Vagina (tissue), 2 donors: ENCODE measurements around the gene CORO2B. TPM values are rescaled to one million over a fixed set of nuclear protein-coding genes. Genes with fewer than 3 reads are reported as not detected.
"Not testable (repeated sequence)": the region's sequence is repeated elsewhere in the genome, so short reads cannot be mapped to it uniquely, and the experiment has no call there.

Experiments
- DNase-seq, 2 donors: peaks; one replicate each; pipeline ENCODE4 v3.0.0-alpha.2; 2017; ENCODE audit errors: extremely low spot score in 2 of 2
- H3K27ac ChIP-seq: fragments of 200-600 bp; sonication (generic); one replicate; pipeline ENCODE4 v1.5.1; 2019
- H3K27me3 ChIP-seq: fragments of 200-600 bp; sonication (generic); one replicate; pipeline ENCODE4 v1.5.1; 2019
- H3K36me3 ChIP-seq, 2 donors: fragments of 200-600 bp; sonication (generic); one replicate each; pipeline ENCODE4 v1.5.1; 2017 to 2019
- H3K4me1 ChIP-seq: fragments of 200-600 bp; sonication (generic); one replicate; pipeline ENCODE4 v1.5.1; 2019
- H3K4me3 ChIP-seq, 2 donors: fragments of 200-600 bp; sonication (generic); 1 replicate in 1 of 2; 2 replicates in 1 of 2; pipeline ENCODE4 v1.5.1; 2016 to 2019
- H3K9me3 ChIP-seq: fragments of 200-600 bp; sonication (generic); one replicate; pipeline ENCODE4 v1.5.1; 2019
- POLR2A ChIP-seq, 2 donors: fragments of 450-650 bp; IDR thresholded peaks; one replicate each; pipeline ENCODE4 v1.6.1; 2017; ENCODE audit warnings: antibody characterized with exemption in 2 of 2, mild to moderate bottlenecking in 2 of 2, moderate library complexity in 2 of 2
- POLR2AphosphoS5 ChIP-seq, 2 donors: sonication (generic); formaldehyde crosslinking; IDR thresholded peaks; one replicate each; pipeline ENCODE4 v1.9.0; 2017; ENCODE audit warnings: antibody characterized with exemption in 2 of 2, mild to moderate bottlenecking in 2 of 2, low read depth in 1 of 2; ENCODE audit not compliant: insufficient read depth in 1 of 2
- intact Hi-C: fragments of 100-400 bp; cut with DNase I; formaldehyde crosslinking; loops from one replicate; pipeline ENCODE4 v1.15.1; 2023
- total RNA-seq: library from RNA; depleted of rRNA; stranded (reverse); fragments of >200 nt; gene quantifications from one replicate; pipeline ENCODE4 v1.2.3, GENCODE V29; 2016
- TF ChIP-seq, protein P1 (sequence below), 3 experiments: fragments of 450-650 bp in 2 of 3; fragments of 200-600 bp in 1 of 3; sonication (generic) in 1 of 3; IDR thresholded peaks; one replicate each; pipeline ENCODE4 v1.5.1; 2017 to 2019; ENCODE audit warnings: antibody characterized with exemption in 3 of 3, mild to moderate bottlenecking in 2 of 3, moderate library complexity in 2 of 3

The CORO2B gene
- total RNA-seq, 1 donor from 2014 or later, result 4.7 TPM

DNA sequence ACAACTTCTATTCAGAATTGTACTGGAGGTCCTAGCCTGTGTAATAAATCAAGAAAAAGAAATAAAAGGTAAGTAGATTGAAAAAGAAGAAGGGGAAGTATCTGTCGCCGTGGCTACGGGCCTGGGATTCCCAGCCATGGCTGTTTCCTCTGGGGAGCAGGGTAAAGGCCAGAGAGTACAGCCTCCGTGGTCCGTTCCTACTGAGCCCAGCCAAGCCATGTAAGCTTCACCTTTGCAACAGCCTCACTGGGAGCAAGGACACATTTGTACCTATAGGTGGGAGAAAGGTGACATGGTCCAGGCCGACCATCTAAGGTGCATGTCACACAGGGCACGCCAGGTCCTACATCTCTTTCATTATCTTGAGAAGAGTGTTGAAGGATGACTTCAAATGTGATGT lies 170.6 kb downstream of the CORO2B start:
- H3K4me3 ChIP-seq, result no peak overlapping the region

DNA sequence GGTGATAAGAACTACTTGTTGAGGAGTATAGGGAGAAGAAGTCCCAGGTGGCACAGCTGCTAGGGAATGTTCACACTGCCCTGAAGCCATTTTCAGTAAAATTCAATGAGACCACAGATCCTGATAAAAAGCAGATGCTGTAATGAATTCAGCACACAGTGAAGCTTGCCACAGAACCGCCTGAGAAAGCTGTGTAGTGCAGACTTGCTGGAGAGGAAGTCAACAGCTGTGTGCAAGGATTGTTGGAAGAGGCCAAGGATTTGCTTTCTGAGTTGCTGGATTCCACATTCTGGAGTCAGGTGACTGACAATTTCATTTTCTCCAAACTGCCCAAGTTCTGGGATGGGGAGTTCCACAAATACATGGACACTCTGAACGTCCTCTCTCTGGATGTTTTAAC lies 171.0 kb downstream of the CORO2B start:
- no peak for DNase-seq
- no peaks in the 10 kb centered on the region for H3K36me3 ChIP-seq
- TF ChIP-seq POLR2AphosphoS5 (IDR thresholded peaks at IDR 0.05; ENCODE audit: insufficient read depth in 1 of 2, low read depth in 1 of 2) (no peak), POLR2A (IDR thresholded peaks at IDR 0.05) (no peak)
- TF ChIP-seq, protein P1, sequence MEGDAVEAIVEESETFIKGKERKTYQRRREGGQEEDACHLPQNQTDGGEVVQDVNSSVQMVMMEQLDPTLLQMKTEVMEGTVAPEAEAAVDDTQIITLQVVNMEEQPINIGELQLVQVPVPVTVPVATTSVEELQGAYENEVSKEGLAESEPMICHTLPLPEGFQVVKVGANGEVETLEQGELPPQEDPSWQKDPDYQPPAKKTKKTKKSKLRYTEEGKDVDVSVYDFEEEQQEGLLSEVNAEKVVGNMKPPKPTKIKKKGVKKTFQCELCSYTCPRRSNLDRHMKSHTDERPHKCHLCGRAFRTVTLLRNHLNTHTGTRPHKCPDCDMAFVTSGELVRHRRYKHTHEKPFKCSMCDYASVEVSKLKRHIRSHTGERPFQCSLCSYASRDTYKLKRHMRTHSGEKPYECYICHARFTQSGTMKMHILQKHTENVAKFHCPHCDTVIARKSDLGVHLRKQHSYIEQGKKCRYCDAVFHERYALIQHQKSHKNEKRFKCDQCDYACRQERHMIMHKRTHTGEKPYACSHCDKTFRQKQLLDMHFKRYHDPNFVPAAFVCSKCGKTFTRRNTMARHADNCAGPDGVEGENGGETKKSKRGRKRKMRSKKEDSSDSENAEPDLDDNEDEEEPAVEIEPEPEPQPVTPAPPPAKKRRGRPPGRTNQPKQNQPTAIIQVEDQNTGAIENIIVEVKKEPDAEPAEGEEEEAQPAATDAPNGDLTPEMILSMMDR (IDR thresholded peaks at IDR 0.05), result no peak
- H3K4me3 ChIP-seq, result no peak overlapping the region
- intact Hi-C loops, result no loop called here
- H3K27ac ChIP-seq, result no peak overlapping the region
- no peaks in the 10 kb centered on the region for H3K4me1 ChIP-seq
- H3K9me3 ChIP-seq, result no peaks in the 10 kb centered on the region
- H3K27me3 ChIP-seq, result no peaks in the 10 kb centered on the region

More for the DNA sequence above, 170.6 kb downstream of the CORO2B start:
- Histone ChIP-seq H3K27me3 (no peaks in the 10 kb centered on the region), H3K9me3 (no peaks in the 10 kb centered on the region), H3K27ac (no peak overlapping the region), H3K4me1 (no peaks in the 10 kb centered on the region), H3K36me3 (no peaks in the 10 kb centered on the region)
- intact Hi-C loops, result no loop called here
- DNase-seq, result no peak
- TF ChIP-seq POLR2AphosphoS5 (IDR thresholded peaks at IDR 0.05; ENCODE audit: insufficient read depth in 1 of 2, low read depth in 1 of 2), result no peak

DNA sequence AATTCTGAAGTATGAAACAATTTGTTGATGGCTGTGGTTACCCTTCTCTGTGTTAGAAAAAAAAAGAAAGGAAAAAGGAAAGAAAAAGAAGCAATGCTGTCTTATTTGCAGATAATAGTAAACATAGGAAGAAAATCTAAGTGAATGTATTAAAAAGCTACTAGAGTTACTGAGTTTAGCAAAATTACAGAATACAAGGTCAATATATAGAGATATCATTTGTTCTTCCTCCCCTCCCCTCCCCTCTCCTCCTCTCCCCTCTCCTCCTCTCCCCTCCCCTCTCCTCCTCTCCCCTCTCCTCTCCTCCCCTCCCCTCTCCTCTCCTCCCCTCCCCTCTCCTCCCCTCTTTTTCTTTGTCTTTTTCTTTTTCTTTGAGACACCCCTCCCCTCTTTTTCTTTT lies 172.8 kb downstream of the CORO2B start:
- H3K9me3 ChIP-seq, result no peaks in the 10 kb centered on the region
- H3K36me3 ChIP-seq, result no peaks in the 10 kb centered on the region
- intact Hi-C loops, result no loop called here
- DNase-seq, result no peak
- H3K27me3 ChIP-seq, result no peaks in the 10 kb centered on the region
- no peaks in the 10 kb centered on the region for H3K4me1 ChIP-seq
- H3K4me3 ChIP-seq, result no peak overlapping the region
- H3K27ac ChIP-seq, result no peak overlapping the region
- TF ChIP-seq, protein P1 (IDR thresholded peaks at IDR 0.05), result no peak
- no peak for TF ChIP-seq POLR2A (IDR thresholded peaks at IDR 0.05)
- no peak for TF ChIP-seq POLR2AphosphoS5 (IDR thresholded peaks at IDR 0.05; ENCODE audit: insufficient read depth in 1 of 2, low read depth in 1 of 2)

DNA sequence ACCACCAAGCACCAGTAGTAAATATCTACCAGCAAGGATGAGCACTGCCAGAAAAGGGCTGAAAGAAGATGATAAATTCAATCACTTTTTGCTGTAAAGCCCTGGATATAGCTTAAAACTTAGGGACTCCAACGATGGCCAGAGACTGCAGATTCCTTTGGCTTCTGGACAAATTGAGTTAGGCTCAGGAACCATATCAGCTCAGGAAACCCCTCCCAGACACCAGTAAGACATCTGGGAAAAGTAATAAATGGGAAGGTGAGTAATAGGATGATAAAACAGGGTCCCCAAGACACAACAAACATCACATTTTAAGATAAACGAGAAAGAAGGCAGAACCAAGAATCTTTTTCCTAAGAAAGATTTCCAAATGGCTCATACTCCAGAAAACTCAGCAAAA lies 176.9 kb downstream of the CORO2B start:
- Histone ChIP-seq H3K27me3 (no peaks in the 10 kb centered on the region), H3K27ac (no peak overlapping the region), H3K4me3 (no peak overlapping the region), H3K9me3 (no peaks in the 10 kb centered on the region), H3K36me3 (no peaks in the 10 kb centered on the region), H3K4me1 (no peaks in the 10 kb centered on the region)
- no peak for DNase-seq
- intact Hi-C loops, result no loop called here
- TF ChIP-seq POLR2AphosphoS5 (IDR thresholded peaks at IDR 0.05; ENCODE audit: insufficient read depth in 1 of 2, low read depth in 1 of 2), result no peak
- no peak for TF ChIP-seq POLR2A (IDR thresholded peaks at IDR 0.05)
- TF ChIP-seq, protein P1 (IDR thresholded peaks at IDR 0.05), result no peak

DNA sequence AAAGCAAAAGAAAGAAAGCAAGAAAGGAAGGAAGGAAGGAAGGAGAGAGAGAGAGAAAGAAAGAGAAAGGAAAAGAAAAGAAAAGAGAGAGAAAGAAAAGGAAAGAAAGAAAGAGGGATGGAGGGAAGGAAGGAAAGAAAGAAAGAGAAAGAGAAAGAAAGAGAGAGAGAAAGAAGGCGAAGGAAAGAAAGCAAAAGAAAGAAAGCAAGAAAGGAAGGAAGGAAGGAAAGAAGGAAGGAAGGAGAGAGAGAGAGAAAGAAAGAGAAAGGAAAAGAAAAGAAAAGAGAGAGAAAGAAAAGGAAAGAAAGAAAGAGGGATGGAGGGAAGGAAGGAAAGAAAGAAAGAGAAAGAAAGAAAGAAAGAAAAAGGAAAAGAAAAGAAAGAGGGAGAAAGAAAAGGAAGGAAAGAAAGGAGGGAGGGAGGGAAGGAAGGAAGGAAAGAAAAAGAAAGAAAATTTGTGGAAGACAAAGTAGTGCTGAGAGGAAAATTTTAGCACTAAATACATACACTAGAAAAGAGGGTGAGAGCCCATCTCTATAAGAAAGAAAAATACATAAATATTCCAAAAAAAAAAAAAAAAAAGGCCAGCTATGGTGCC lies 181.3 kb downstream of the CORO2B start:
- H3K4me1 ChIP-seq, intact Hi-C loops, H3K9me3 ChIP-seq, H3K36me3 ChIP-seq, H3K27me3 ChIP-seq, DNase-seq, H3K27ac ChIP-seq, H3K4me3 ChIP-seq: not testable (repeated sequence)

DNA sequence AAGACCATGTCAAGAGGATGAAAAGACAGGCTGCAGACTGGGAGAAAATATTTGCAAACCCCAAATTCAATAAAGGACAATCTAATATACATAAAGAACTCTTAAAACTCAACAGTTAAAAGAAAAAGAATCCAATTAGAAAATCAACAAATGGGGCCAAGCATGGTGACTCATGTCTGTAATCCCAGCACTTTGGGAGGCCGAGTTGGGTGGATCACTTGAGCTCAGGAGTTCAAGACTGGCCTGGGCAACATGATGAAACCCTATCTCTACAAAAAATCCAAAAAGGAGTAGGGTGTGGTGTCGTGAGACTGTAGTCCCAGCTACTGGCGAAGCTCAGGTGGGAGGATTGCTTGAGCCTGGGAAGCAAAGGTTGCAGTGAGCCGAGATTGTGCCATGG lies 184.3 kb downstream of the CORO2B start:
- Histone ChIP-seq H3K4me3 (no peak overlapping the region), H3K27me3 (no peaks in the 10 kb centered on the region), H3K27ac (no peak overlapping the region), H3K9me3 (no peaks in the 10 kb centered on the region), H3K36me3 (no peaks in the 10 kb centered on the region), H3K4me1 (no peaks in the 10 kb centered on the region)
- intact Hi-C loops, result no loop called here
- no peak for DNase-seq
- TF ChIP-seq, protein P1 (IDR thresholded peaks at IDR 0.05), result no peak
- TF ChIP-seq POLR2AphosphoS5 (IDR thresholded peaks at IDR 0.05; ENCODE audit: insufficient read depth in 1 of 2, low read depth in 1 of 2), result no peak
- TF ChIP-seq POLR2A (IDR thresholded peaks at IDR 0.05), result no peak
